C4-2B (cell line): ENCODE data around the gene UBE3C.

Source experiments
- ZFX ChIP-seq: fragments of 450-650 bp; IDR thresholded peaks from 2 replicates; pipeline ENCODE4 v1.6.1; 2017
- TF ChIP-seq, protein P1 (sequence below): fragments of 450-650 bp; conservative IDR thresholded peaks from 2 replicates; pipeline ENCODE4 v1.5.1; 2017; ENCODE audit warnings: mild to moderate bottlenecking

- TF ChIP-seq, protein P1, sequence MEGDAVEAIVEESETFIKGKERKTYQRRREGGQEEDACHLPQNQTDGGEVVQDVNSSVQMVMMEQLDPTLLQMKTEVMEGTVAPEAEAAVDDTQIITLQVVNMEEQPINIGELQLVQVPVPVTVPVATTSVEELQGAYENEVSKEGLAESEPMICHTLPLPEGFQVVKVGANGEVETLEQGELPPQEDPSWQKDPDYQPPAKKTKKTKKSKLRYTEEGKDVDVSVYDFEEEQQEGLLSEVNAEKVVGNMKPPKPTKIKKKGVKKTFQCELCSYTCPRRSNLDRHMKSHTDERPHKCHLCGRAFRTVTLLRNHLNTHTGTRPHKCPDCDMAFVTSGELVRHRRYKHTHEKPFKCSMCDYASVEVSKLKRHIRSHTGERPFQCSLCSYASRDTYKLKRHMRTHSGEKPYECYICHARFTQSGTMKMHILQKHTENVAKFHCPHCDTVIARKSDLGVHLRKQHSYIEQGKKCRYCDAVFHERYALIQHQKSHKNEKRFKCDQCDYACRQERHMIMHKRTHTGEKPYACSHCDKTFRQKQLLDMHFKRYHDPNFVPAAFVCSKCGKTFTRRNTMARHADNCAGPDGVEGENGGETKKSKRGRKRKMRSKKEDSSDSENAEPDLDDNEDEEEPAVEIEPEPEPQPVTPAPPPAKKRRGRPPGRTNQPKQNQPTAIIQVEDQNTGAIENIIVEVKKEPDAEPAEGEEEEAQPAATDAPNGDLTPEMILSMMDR, result peak; percentile 81
- no peak for TF ChIP-seq ZFX
Measured at GRCh38 chr7:157253850-157254249, 115.1 kb downstream of the UBE3C start.
